HepG2 (cell line): Measurements from ENCODE around the gene TMEM81. TPM values are rescaled to one million over a fixed set of nuclear protein-coding genes. Genes with fewer than 3 reads are reported as not detected.

ENCODE experiments used
- ATAC-seq: fragments of 200-7000 bp; cut with Tn5 transposase; 3 replicates; pipeline ENCODE4 v1.9.1; 2020; ENCODE audit warnings: mild to moderate bottlenecking, moderate library complexity
- BruUV-seq: library from RNA; stranded (reverse); fragments of 400-500 nt; replicated peaks from 2 replicates; lab custom pipeline; 2021; lab: Mats Ljungman, UMichigan
- CTCF ChIA-PET: fragments of 300-600 bp; formaldehyde crosslinking; extraction: SDS; loops from one replicate; lab custom pipeline; 2021; ENCODE audit warnings: low total read pairs, inconsistent platforms, low intra/inter-chr PET ratio; lab: Yijun Ruan, JAX
- POLR2A ChIA-PET: fragments of 350-600 bp; sonication (Branson Sonifier 250); formaldehyde crosslinking; loops from one replicate; lab custom pipeline; 2020; ENCODE audit warnings: antibody characterized with exemption, inconsistent platforms; lab: Yijun Ruan, JAX
- DNase-seq: peaks from one replicate; pipeline ENCODE4 v3.0.0-alpha.2; 2015; ENCODE audit warnings: low spot score
- FAIRE-seq: peaks from 3 replicates; lab custom pipeline; 2011; peaks lifted over from hg19 to GRCh38; lab: Jason Lieb, UNC
- H2AFZ ChIP-seq: one replicate; pipeline ENCODE4 v1.6.1; 2011; ENCODE audit warnings: low read length, inconsistent platforms
- H3K27ac ChIP-seq: fragments of 300-600 bp; 3 replicates; pipeline ENCODE4 v1.8.0; 2011; ENCODE audit warnings: mixed run types, mild to moderate bottlenecking, mixed read lengths, low read length, inconsistent platforms; ENCODE audit not compliant: insufficient read depth; ENCODE audit errors: extremely low read length
- H3K27me3 ChIP-seq, 2 experiments: fragments of 200-600 bp in 1 of 2; 2 replicates in 1 of 2; 3 replicates in 1 of 2; pipeline versions ENCODE4 v1.6.0 to v1.8.0; 2011; ENCODE audit warnings: low read length in 2 of 2, mild to moderate bottlenecking in 2 of 2, moderate library complexity in 2 of 2, inconsistent platforms in 1 of 2; ENCODE audit not compliant: insufficient read depth in 2 of 2, control insufficient read depth in 1 of 2
- H3K36me3 ChIP-seq, 2 experiments: fragments of 200-600 bp in 1 of 2; replicated peaks in 1 of 2; 2 replicates in 1 of 2; 3 replicates in 1 of 2; pipeline versions ENCODE4 v1.5.1 to v1.8.0; 2011; ENCODE audit warnings: low read length in 2 of 2, inconsistent platforms in 1 of 2; ENCODE audit not compliant: insufficient read depth in 2 of 2, control insufficient read depth in 1 of 2
- H3K4me1 ChIP-seq: 2 replicates; pipeline ENCODE4 v1.5.1; 2012; ENCODE audit warnings: low read length, inconsistent platforms; ENCODE audit not compliant: insufficient read depth
- H3K4me2 ChIP-seq: 2 replicates; pipeline ENCODE4 v1.6.0; 2011; ENCODE audit warnings: low read depth, low read length, inconsistent platforms
- H3K4me3 ChIP-seq, 3 experiments: fragments of 200-600 bp in 1 of 3; sonication (generic), shearing (Covaris generic) in 1 of 3; replicated peaks in 1 of 3; 2 replicates each; pipeline ENCODE4 v1.5.1; 2011 to 2016; ENCODE audit warnings: low read length in 3 of 3, inconsistent platforms in 2 of 3, low read depth in 2 of 3, mild to moderate bottlenecking in 2 of 3, control low read depth in 1 of 3, mixed read lengths in 1 of 3; ENCODE audit not compliant: insufficient read depth in 1 of 3
- H3K79me2 ChIP-seq: one replicate; pipeline ENCODE4 v1.6.1; 2011; ENCODE audit warnings: low read length, inconsistent platforms; ENCODE audit not compliant: insufficient read depth
- H3K9ac ChIP-seq: 2 replicates; pipeline ENCODE4 v1.6.0; 2011; ENCODE audit warnings: mild to moderate bottlenecking, low read depth, low read length, inconsistent platforms; ENCODE audit not compliant: insufficient read depth
- H3K9me3 ChIP-seq: 2 replicates; pipeline ENCODE4 v1.5.1; 2012; ENCODE audit warnings: mild to moderate bottlenecking, low read length
- H4K20me1 ChIP-seq: 2 replicates; pipeline ENCODE4 v1.6.0; 2011; ENCODE audit warnings: inconsistent platforms, mild to moderate bottlenecking, low read length, moderate library complexity; ENCODE audit not compliant: insufficient read depth
- EED ChIP-seq: sonication (generic); formaldehyde crosslinking; IDR thresholded peaks from 2 replicates; pipeline ENCODE4 v1.5.0; 2020; ENCODE audit warnings: mild to moderate bottlenecking, missing genetic modification reagents
- GLMP ChIP-seq: sonication (generic); formaldehyde crosslinking; IDR thresholded peaks from 2 replicates; pipeline ENCODE4 v1.9.0; 2021; ENCODE audit warnings: missing genetic modification reagents, mild to moderate bottlenecking, borderline replicate concordance
- HOMEZ ChIP-seq: IDR thresholded peaks from 2 replicates; pipeline ENCODE4 v1.6.1; 2016; ENCODE audit warnings: low read depth
- JUNB ChIP-seq: sonication (generic); formaldehyde crosslinking; IDR thresholded peaks from 2 replicates; pipeline ENCODE4 v1.8.0; 2022; ENCODE audit warnings: missing genetic modification reagents, mild to moderate bottlenecking, borderline replicate concordance
- RARG ChIP-seq: sonication (generic); formaldehyde crosslinking; IDR thresholded peaks from 2 replicates; pipeline ENCODE4 v1.4.0; 2020; ENCODE audit warnings: low read depth, mild to moderate bottlenecking, missing genetic modification reagents
- WGBS: methylation state at CpG from one replicate; pipeline ENCODE4 v1.1.6; 2017; ENCODE audit warnings: low lambda C conversion rate; 5-methylcytosine and 5-hydroxymethylcytosine counted together
- in situ Hi-C: cut with HindIII; loops from 2 replicates; pipeline ENCODE4 v1.10.0; 2017; ENCODE audit warnings: low pct_unique_long_range_greater_than_20kb; ENCODE audit not compliant: extremely low pct_ligation_motif_present
- intact Hi-C: fragments of 100-400 bp; cut with micrococcal nuclease; formaldehyde crosslinking; loops from one replicate; pipeline ENCODE4 v1.10.0; 2022; ENCODE audit not compliant: unreplicated experiment
- polyA plus RNA-seq, 8 experiments: library from polyadenylated mRNA; depleted of rRNA in 3 of 8; stranded (reverse) in 7 of 8; unstranded in 1 of 8; fragments of >200 nt; fragmentation: Illumina TruSeq in 4 of 8; extraction: Trizol in 4 of 8; gene quantifications; 2 replicates each; pipeline versions ENCODE4 v1.2.1 to v1.2.3, GENCODE V29; 2011 to 2016; ENCODE audit warnings: low read depth in 4 of 8, missing spikeins in 1 of 8, mixed read lengths in 1 of 8; ENCODE audit not compliant: insufficient read depth in 1 of 8
- total RNA-seq, 5 experiments: library from RNA; depleted of rRNA; stranded (reverse); fragments of >200 nt; fragmentation: Illumina TruSeq; extraction: Trizol; gene quantifications; 2 replicates each; pipeline ENCODE4 v1.2.3, GENCODE V29; 2016; ENCODE audit warnings: low read depth in 1 of 5

The TMEM81 gene
- total and polyA plus RNA-seq, 2 of the 13 experiments (the other 11 are each of a cell fraction or from before 2014, with no cell fraction given) = 1.1 TPM

- in situ Hi-C loops = loop anchor here (5.0 to 10.0 kb wide), 2 partner anchors 88 to 190 kb away; no protein-coding TSS in a partner anchor
- CTCF ChIA-PET = no interaction called here
- no peaks in the 10 kb centered on the region for H3K79me2 ChIP-seq
- H3K4me2 ChIP-seq = no peak overlapping the region
- H3K9me3 ChIP-seq = no peaks in the 10 kb centered on the region
- WGBS = 16% methylated on average over 5 of the region's 9 CpGs
- no peak for TF ChIP-seq GLMP
- no peak for TF ChIP-seq HOMEZ (CRISPR knock-in tag)
- no TSS peak for BruUV-seq
- intact Hi-C loops = no loop called here
- no peak overlapping the region for H3K9ac ChIP-seq
- H3K27me3 ChIP-seq = peaks cover 0 to 14% of the 10 kb centered on the region in 2 experiments; a peak in 3 of 5 replicates
- POLR2A ChIA-PET = no interaction called here
- no peaks in the 10 kb centered on the region for H4K20me1 ChIP-seq
- no peaks in the 10 kb centered on the region for H3K36me3 ChIP-seq
- ATAC-seq (no peak), DNase-seq (no peak), FAIRE-seq (no peak)
- H3K4me1 ChIP-seq = no peaks in the 10 kb centered on the region
- no peak overlapping the region for H3K4me3 ChIP-seq
- no peak overlapping the region for H3K27ac ChIP-seq
- no peak overlapping the region for H2AFZ ChIP-seq
Observed at GRCh38 chr1:205064741-205065316, 19.4 kb downstream of the TMEM81 start.

GRCh38 chr1:205064301-205064700, 20.0 kb downstream of the TMEM81 start:
- POLR2A ChIA-PET = no interaction called here

More at GRCh38 chr1:205064301-205064700, 20.0 kb downstream of the TMEM81 start:
- Histone ChIP-seq H3K4me1 (no peaks in the 10 kb centered on the region), H2AFZ (no peak overlapping the region), H3K27ac (no peak overlapping the region), H3K9ac (no peak overlapping the region), H3K27me3 (peaks cover 1 to 19% of the 10 kb centered on the region in 2 experiments; a peak in 4 of 5 replicates), H4K20me1 (no peaks in the 10 kb centered on the region), H3K36me3 (no peaks in the 10 kb centered on the region), H3K4me2 (no peak overlapping the region)
- ATAC-seq (no peak), DNase-seq (no peak)
- BruUV-seq = no TSS peak
- CTCF ChIA-PET = no interaction called here
- no peak for TF ChIP-seq RARG (CRISPR knock-in tag)
- TF ChIP-seq EED = no peak
- no peak for TF ChIP-seq JUNB
- TF ChIP-seq, all 625 proteins: peak for 0
- FAIRE-seq = no peak
- Histone ChIP-seq H3K4me3 (no peak overlapping the region), H3K9me3 (no peaks in the 10 kb centered on the region), H3K79me2 (no peaks in the 10 kb centered on the region)
- WGBS = 0% methylated on average over 1 of the region's 11 CpGs
- intact Hi-C loops (no loop called here), in situ Hi-C loops (loop anchor here (5.0 to 10.0 kb wide), 2 partner anchors 87 to 190 kb away; no protein-coding TSS in a partner anchor)
